Caki2 (cell line): ENCODE results near the gene USP16. TPM values are rescaled to one million over a fixed set of nuclear protein-coding genes. Genes with fewer than 3 reads are reported as not detected.
"Not testable (repeated sequence)": the region's sequence is repeated elsewhere in the genome, so short reads cannot be mapped to it uniquely, and the experiment has no call there.

ENCODE experiments used
- DNase-seq: peaks from one replicate; pipeline ENCODE4 v3.0.0-alpha.2; 2015; ENCODE audit warnings: low read depth
- in situ Hi-C: cut with HindIII; loops from 2 replicates; pipeline ENCODE4 v1.10.0; 2016; ENCODE audit warnings: low sequenced_read_pairs, low pct_unique_long_range_greater_than_20kb, mixed read lengths
- total RNA-seq: library from RNA; depleted of rRNA; stranded (reverse); fragments of >200 nt; shearing (Covaris generic); gene quantifications from 2 replicates; pipeline ENCODE4 v1.2.3, GENCODE V29; 2014; ENCODE audit warnings: low replicate concordance

Gene USP16
- total RNA-seq, 1 experiment from 2014 or later, result 24.6 TPM

DNA sequence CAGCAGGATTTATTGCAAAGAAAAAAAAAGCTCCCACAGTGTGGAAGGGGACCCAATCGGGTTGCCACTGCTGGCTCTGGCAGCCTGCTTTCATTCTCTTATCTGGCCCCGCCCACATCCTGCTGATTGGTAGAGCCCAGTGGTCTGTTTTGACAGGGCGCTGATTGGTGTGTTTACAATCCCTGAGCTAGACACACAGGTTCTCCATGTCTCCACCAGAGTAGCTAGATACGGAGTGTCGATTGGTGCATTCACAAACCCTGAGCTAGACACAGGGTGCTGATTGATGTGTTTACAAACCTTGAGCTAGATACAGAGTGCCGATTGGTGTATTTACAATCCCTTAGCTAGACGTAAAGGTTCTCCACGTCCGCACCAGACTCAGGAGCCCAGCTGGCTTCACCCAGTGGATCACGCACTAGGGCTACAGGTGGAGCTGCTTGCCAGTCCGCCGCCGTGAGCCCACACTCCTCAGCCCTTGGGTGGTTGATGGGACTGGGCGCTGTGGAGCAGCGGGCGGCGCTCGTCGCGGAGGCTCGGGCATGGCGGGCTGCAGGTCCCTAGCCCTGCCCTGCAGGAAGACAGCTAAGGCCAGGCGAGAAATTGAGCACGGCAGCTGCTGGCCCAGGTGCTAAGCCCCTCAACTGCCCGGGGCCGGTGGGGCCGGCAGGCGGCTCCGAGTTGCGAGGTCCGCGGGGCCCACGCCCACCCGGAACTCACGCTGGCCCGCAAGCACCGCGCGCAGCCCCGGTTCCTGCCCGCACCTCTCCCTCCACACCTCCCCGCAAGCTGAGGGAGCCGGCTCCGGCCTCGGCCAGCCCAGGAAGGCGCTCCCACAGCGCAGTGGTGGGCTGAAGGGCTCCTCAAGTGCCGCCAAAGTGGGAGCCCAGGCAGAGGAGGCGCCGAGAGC lies 52.5 kb downstream of the USP16 start:
- in situ Hi-C loops, DNase-seq: not testable (repeated sequence)

- DNase-seq, result no peak
- in situ Hi-C loops, result no loop called here
These were observed 53.2 kb downstream of the USP16 start for GRCh38 chr21:29077651-29078090.

- in situ Hi-C loops, result no loop called here
- DNase-seq, result peak; percentile 14
These were observed 54.6 kb downstream of the USP16 start for GRCh38 chr21:29078869-29079767.

DNA sequence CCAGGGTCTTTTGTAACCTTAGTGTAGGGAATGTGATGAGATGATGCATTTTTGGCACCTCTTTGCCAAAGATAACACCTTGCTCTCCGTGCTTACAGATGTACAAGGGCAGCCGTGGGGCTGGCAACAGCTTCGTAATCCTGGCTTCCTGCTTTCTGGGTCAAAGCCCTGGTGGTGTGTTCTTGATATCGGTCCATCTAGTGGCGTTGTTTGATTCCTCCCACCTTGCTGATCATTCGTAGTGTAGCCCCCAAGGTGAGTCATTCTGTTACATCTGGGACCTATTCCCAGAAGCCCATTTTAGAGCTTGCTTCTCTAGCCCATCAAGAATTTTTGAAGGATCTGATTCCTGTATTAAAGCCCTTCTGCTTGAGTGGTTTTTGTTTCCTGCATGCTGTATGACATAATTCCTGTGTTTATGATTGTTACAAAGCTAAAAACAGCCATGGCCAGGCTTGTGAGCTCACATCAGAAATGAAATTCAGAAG lies 56.0 kb downstream of the USP16 start:
- in situ Hi-C loops, result no loop called here
- DNase-seq, result peak; percentile 77

- in situ Hi-C loops, result no loop called here
- no peak for DNase-seq
These were observed 57.8 kb downstream of the USP16 start for GRCh38 chr21:29082046-29082815.

- in situ Hi-C loops, result no loop called here
- DNase-seq, result no peak
These were observed 58.8 kb downstream of the USP16 start for GRCh38 chr21:29083306-29083705.

DNA sequence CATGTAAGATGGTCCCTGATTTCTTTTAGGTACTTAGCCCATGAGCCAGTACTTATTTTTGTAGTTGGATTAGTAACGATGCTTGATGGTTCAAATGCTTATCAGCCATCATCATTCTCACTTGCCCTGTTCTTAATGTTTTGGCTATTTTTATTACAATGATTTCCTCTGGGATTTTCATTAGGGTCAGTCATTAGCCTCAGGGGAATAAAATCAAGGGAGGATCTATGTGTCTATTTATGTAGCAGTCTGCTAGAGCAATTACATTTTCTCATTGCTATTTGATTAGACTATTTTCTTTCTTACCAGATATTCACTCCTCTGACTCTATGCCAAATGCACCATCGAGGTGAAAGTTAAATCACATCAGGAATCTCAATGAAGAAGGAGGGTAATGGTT lies 59.9 kb downstream of the USP16 start:
- no peak for DNase-seq
- in situ Hi-C loops, result no loop called here

- in situ Hi-C loops, result no loop called here
- no peak for DNase-seq
These were observed 60.8 kb downstream of the USP16 start for GRCh38 chr21:29085106-29085752.

DNA sequence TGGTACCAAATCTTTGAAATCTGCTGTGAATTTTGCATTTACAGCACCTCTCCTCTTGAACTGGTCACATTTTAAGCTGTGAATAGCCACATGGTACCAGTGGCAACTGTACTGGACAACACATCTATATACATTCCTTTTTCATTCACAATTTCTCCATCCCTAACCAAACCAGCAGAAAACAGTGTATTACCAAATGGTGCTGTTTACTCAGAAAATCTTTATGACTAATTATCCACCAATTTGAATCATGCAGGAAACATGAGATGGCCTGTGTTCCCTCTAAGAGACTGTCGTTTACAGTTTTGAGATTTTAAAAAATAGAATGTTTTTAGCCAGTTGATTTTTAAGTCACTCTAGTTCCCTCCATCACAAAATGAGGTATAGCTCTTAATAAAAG lies 66.6 kb downstream of the USP16 start:
- DNase-seq, result no peak
- in situ Hi-C loops, result no loop called here

DNA sequence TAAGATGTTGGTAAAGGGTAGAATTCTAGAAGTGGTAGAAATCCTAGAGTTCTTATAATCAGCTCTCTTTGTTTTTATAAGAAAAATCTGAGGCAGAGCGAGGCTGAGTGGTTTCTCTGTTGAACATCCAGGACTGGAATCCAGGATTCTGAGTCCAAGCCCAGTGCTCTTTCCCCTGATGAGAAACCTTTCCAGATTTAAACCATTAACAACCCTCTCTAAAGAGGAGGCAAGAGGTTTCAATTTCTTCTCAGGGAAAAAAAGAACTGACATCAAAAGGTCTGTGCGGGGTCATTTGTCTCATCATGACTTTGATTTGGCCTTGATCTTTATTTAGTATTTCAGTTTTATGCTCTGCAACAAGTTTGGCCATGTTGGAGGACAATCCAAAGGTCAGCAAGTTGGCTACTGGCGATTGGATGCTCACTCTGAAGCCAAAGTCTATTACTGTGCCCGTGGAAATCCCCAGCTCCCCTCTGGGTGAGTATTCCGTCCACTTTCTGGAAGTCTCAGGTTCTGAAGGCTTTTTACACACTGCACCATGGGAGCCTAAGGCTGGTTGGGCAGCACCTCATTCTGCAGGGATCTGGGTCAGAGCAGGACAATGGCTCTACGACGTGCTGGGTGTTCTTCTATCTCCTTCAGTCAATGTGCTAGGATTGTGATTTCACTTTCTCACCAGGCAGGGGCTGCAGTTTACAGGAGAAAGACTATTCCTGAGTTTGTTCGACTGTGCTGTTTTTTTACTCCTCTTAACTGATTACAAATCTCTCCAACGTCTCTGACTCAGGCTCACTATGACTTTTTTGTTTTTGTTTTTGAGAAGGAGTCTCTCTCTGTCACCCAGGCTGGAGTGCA lies 67.9 kb downstream of the USP16 start:
- in situ Hi-C loops, result no loop called here
- DNase-seq, result peak; percentile 67

GRCh38 chr21:29096218-29097015 lies 71.9 kb downstream of the USP16 start:
- in situ Hi-C loops, result no loop called here
- no peak for DNase-seq

DNA sequence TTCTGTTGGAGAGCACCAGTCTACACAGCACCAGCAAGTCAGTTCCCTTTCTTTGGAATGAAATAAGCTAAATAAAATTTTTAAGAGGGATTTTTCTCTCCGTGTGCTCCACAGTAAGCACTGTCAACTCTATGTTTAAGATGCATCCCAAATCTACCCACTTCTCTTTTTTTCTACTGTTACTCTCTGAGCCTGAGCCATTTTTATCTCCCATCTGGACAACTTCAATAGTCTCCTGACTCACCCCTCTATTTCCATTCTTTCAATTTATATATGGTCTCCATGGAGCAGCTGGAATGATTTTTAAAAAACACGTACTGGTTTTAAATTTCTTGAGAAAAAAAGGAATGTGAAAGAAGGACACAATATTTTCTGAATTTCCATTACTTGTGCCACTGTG lies 73.7 kb downstream of the USP16 start:
- in situ Hi-C loops, result no loop called here
- DNase-seq, result no peak

DNA sequence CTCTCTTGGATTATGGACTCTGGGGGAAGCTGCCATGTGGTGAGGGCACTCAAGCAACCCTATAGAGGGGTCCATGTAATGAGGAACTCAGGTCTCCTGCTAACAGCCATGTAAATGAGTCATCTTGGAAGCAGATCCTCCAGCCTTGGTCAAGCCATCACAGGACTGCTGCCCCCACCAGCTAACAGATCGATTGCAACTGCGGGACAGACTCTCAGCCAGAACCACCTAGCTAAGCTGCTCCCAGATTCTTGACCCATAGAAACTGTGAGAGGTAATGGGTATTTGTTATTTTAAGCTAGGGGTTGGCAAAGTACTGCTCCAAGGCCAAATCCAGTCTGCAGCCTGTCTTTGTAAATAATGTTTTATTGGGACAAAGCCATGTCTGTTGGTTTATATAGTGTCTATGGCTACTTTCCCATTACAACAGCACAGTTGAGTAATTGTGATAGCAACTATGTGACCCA lies 78.4 kb downstream of the USP16 start:
- in situ Hi-C loops, result no loop called here
- no peak for DNase-seq
